Ureter (tissue), 1 donor: ENCODE data around the gene MEIKIN. TPM values are rescaled to one million over a fixed set of nuclear protein-coding genes. Genes with fewer than 3 reads are reported as not detected.
"Not testable (repeated sequence)": the region's sequence is repeated elsewhere in the genome, so short reads cannot be mapped to it uniquely, and the experiment has no call there.

Source experiments
- DNase-seq: peaks from one replicate; pipeline ENCODE4 v3.0.0-alpha.2; 2020; ENCODE audit warnings: low spot score
- total RNA-seq: library from RNA; stranded (reverse); gene quantifications from one replicate; pipeline ENCODE4 v1.2.4, GENCODE V29; 2023
- donor health status: DM: yes; HTN: yes; CAD: no.

Gene MEIKIN
- total RNA-seq, 1 donor from 2014 or later, result not detected

DNA sequence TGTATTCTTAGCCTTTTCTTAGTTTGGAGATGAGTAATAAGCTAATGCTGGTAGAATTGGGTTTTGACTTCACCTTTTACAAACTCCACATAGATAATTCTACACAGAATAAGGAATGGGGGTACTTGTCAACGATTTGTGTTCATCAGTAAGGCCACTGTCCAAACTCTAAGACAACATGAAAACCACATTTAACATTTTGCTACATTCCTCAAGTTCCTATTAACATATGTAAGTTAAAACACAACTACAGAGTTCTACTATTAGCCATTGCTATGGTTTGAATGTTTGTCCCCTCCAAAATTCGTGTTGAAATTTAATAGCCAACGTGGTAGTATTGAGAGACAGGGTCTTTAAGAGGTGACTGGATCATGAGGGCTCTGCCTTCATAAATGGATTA is 31.9 kb downstream of the MEIKIN start:
- no peak for DNase-seq

DNA sequence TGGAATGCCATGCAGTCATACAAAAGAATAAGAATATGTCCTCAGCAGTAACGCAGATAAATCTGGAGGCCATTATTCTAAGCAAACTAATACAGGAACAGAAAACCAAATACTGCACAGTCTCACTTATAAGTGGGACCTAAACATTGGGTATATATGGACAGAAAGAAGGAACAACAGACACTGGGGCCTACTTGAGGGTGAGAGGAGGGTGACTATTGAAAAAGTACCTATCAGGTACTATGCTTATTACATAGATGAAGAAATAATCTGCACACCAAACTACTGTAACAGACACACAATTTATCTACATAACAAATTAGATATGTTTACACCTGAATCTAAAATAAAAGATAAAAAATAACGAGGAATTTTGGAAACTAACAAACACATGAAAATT is 38.8 kb downstream of the MEIKIN start:
- DNase-seq, result no peak

DNA sequence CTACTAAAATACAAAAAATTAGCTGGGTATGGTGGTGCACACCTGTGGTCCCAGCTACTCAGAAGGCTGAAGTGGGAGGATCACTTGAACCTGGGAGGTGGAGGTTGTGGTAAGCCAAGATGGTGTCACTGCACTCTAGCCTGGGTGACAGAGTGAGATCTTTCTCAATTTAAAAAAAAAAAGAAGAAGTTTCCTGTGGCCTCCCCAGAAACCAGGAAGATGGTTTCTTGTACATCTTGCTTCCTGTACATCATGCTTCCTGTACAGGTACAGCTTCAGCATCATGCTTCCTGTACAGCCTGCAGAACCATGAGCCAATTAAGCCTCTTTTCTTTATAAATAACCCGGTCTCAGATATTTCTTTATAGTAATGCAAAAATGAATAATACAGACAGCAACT is 43.2 kb downstream of the MEIKIN start:
- DNase-seq, result not testable (repeated sequence)

DNA sequence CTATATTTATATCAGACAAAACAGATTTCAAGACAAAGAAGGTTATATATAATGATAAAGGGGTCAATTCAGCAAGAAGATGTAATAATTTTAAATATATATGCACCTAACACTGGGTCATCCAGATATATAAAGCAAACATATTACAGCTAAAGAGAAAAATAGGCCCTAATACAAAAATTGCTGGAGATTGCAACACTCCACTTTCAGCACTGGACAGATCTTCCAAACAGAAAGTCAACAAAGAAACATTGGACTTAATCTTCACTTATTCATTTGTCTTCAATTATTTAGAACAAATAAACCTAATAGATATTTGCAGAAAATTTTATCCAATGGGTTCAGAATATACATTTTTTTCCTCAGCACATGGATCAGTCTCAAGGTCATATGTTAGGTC is 45.8 kb downstream of the MEIKIN start:
- no peak for DNase-seq

DNA sequence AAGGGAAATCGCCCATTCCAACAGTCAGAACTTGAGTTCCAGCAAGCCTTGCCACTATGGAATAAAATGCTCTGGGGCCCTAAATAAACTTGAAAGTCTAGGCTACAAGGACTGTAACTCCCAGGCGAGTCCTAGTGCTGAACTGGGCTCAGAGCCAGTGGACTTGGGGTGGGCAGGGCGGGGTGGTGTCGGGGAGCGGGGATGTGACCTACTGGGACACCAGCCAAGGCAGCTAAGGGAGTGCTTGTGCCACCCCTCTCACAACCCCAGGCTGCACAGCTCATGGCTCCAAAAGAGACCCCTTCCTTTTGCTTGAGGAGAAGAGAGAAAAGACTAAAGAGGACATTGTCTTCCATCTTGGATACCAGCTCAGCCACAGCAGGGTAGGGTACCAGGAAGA is 61.5 kb downstream of the MEIKIN start:
- DNase-seq, result no peak

DNA sequence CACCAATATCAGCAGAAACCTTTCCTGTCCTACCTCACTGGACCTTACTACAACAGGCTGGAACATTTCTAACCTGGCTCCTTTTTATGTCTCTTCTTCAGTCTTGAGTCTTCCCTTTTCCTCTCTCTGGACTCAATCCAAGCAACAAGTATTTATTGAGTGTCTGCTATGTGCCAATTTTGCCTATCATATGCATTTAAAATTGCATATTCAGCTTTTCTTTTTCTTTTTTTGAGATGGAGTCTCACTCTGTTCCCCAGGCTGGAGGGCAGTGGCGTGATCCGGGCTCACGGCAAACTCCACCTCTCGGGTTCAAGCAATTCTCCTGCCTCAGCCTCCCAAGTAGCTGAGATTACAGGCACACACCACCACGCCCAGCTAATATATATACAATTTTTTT is 65.8 kb downstream of the MEIKIN start:
- DNase-seq, result no peak

DNA sequence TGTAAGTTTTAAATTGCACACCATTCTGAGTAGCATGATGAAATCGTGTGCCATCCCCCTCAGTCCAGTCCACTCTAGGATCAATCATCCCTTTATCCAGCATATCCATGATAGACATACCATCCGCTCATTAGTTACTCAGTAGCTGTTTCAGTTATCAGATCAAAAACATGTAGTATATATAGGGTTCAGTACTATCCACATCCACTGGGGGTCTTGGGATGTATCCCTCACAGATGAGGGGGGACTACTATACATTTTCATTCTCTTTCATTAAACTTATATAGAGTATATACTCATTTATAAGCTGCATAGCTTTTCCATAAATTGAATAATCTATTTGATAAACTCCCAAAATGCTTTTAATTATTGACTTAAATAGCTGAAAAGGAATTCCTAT is 67.6 kb downstream of the MEIKIN start:
- no peak for DNase-seq

DNA sequence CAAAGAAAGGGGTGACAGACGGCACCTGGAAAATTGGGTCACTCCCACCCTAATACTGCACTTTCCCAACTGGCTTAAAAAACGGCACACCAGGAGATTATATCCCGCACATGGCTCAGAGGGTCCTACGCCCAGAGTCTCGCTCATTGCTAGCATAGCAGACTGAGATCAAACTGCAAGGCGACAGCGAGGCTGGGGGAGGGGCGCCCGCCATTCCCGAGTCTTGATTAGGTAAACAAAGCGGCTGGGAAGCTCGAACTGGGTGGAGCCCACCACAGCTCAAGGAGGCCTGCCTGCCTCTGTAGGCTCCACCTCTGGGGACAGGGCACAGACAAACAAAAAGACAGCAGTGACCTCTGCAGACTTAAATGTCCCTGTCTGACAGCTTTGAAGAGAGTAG is 74.2 kb downstream of the MEIKIN start:
- DNase-seq, result not testable (repeated sequence)

DNA sequence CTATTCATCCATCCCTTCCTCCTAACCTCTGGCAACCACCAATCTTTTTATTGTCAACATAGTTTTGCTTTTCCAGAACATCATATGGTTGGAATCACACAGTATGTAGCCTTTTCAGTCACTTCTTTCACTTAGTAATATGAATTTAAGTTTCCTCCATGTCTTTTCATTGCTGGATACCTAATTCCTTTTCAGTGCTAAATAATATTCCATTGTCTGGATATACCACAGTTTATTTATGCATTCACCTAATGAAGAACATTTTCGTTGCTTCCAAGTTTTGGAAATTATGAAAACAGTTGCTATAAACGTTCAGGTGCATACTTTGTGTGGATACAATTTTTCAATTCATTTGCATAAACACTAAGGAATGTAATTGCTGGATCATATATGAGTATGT is 77.9 kb downstream of the MEIKIN start:
- no peak for DNase-seq

DNA sequence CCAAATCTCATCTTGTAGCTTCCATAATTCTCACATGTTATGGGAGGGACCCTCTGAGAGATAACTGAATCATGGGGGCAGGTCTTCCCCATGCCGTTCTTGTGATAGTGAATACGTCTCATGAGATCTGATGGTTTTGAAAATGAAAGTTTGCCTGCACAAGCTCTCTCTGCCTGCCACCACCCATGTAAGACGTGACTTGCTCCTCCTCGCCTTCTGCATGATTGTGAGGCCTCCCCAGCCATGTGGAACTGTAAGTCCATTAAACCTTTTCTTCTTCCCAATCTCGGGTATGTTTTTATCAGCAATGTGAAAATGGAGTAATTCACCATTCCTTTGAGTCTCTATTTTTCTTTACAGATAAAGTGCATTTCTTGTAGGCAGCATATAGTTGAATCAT is 81.8 kb downstream of the MEIKIN start:
- no peak for DNase-seq

DNA sequence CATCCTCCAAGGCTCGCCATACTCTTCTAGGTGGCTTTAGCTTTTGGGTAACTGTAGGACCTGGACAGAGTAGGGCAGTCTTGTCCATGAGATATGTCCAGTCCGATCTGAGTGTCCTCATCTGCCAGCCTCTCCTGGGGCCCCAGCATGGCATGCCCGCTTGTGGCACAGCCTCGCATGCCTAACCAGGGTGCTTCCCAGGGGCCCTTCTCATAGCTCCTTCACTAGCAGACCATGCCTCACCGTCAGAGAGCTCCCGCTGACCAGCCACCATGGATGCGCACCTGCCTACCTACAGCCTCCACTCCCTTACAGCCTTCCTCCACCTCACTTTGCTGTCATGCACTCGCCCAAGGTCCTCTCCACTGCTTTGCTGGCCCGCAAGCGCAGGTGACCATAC is 88.1 kb downstream of the MEIKIN start:
- no peak for DNase-seq

DNA sequence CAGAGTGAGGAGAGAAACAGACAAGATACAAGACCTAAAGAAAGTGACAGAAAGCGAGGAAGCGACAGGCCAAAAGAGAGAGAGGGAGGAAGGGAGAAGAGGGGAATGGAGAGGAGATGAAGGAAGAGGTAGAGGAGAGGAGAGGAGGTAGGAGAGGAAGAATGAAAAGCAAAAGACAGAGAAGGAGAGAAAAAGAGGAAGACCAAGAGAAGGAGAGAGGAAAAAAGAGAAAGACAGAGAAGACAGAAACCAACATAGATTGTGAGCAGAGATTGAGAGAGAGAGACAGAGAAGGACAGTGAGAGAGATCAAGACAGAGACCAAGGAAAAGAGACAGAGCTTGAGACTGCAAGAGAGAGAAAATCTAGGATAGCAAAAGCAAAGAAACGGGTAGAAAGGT is 90.0 kb downstream of the MEIKIN start:
- no peak for DNase-seq

DNA sequence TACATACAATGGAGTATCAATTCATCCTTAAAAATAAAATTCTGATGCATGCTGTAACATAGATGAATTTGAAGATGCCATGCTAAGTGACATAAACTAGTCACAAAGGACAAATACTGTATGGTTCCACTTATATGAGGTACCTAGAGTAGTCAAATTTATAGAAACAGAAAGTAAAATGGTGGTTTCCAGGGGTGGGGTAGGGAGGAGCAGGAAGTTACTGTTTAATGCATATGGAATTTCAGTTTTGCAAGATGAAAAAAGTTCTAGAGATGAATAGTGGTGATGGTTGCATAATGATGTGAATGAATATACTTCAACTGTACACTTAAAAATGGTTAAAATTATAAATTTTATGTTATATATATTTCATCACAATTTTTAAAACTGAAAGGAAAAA is 91.3 kb downstream of the MEIKIN start:
- DNase-seq, result no peak

DNA sequence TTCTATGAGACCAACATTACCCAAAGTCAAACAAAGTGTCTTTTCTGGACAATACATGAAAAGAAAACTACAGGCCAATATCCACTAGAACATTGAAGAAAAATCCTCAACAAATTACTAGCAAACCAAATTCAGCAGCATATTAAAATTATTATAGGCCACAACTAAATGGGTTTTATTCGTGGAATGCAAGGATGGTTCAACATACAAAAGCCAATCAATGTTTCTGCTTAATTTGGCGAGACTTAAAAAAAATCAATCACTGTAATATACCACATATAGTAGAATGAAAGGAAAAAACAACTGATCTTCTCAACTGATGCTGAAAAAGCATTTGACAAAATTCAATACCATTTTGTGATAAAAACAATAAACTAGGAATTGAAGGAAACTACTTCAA is 96.8 kb downstream of the MEIKIN start:
- no peak for DNase-seq

DNA sequence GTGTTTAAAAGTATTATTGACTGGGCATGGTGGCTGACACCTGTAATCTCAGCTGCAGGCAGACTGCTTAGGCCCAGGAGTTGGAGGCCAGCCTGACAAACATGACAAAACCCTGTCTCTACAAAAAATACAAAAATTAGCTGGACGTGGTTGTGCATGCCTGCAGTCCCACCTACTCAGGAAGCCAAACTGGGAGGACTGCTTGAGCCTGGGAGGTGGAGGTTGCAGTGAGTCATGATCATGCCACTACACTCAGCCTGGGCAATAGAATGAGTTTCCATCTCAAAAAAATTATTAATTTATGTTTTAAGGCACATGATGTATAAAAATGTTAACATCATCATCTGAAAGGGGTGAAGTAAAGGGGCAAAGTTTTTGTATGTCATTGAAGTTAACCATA is 98.9 kb downstream of the MEIKIN start:
- no peak for DNase-seq

DNA sequence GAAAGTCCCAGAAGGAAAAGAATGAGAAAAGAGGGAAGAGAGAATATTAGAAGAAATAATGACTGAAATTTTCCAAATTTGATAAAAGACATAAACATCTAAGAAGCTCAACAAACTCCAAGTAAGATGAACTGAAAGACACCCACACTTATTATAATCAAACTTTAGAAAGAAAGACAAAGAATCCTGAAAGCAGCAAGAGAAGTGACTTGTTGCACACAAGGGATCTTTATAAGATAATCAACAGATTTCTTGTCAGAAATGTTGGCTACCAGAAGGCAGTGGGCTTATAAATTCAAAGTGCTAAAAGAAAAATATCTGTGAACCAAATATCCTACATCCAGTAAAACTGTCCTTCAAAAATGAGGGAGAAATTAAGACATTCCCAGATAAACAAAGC is 99.6 kb downstream of the MEIKIN start:
- no peak for DNase-seq

DNA sequence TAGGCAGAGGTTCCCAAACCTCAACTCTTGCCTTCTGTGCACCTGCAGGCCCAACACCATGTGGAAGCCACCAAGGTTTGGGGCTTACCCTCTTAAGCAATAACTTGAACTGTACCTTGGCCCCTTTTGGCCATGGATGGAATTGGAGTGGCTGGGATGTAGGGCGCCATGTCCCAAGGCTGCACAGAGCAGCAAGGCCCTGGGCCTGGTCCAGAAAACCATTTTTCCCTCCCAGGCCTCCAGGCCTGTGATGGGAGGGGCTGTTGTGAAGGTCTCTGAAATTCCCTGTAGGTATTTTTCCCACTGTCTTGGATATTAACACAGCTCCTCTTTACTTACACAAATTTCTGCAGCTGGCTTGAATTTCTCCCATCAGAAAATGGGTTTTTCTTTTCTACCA is 102.5 kb downstream of the MEIKIN start:
- DNase-seq, result not testable (repeated sequence)

DNA sequence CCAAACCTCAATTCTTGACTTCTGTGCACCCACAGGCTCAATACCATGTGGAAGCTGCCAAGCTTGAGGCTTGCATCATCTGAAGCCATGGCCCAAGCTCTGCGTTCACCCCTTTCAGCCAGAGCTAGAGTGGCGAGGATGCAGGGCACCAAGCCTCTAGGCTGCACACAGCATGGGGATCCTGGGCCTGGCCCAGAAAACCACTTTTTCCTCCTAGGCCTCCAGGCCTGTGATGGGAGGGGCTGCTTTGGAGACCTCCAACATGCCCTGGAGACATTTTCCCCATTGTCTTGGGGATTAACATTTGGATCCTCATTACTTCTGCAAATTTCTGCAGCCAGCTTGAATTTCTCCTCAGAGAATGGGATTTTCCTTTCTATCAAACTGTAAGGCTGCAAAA is 112.8 kb downstream of the MEIKIN start:
- DNase-seq, result not testable (repeated sequence)

DNA sequence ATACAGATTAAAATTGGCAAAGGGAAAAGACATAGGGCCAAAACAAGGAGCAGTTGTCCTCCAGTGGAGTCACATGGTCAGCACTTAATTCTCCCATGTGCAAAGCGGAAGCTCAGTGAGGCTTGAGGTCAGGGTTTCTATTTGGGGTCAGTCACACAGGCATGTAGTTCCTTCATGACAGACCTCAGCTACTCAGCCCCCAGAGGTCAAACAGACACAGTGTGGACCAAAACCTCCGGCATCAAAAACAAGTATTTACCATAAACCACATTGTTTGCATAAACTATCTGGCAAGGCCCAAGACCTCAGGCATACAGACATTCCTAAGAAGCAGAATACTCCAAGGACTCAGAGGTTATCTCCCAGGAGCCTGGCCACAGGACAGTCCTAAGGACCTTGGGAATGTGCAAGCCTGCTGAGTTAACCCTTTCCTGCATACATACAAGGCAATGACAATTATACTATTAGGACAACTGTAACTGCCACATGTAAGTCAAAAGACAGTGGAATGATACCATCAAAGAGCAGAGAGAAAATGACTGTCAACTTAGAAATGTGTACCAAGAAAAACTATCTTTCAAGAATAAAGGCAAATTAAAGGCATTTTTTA is 120.0 kb downstream of the MEIKIN start:
- DNase-seq, result no peak

DNA sequence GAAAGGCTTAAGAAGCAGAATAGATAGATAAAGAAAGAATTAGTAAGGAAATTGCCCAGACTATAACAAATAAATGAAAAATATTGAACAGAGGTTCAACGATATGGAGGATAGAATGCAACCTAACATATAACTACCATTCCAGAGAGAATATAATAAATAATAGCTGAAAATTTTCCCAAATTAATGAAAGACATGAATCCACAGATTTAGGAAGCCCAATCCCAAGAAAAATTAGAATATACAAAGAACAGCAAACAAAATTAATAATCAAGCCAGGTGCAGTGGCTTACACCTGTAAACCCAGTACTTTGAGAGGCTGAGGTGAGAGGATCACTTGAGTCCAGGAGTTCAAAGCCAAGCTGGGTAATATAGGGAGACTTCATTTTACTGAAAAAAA is 120.8 kb downstream of the MEIKIN start:
- no peak for DNase-seq

DNA sequence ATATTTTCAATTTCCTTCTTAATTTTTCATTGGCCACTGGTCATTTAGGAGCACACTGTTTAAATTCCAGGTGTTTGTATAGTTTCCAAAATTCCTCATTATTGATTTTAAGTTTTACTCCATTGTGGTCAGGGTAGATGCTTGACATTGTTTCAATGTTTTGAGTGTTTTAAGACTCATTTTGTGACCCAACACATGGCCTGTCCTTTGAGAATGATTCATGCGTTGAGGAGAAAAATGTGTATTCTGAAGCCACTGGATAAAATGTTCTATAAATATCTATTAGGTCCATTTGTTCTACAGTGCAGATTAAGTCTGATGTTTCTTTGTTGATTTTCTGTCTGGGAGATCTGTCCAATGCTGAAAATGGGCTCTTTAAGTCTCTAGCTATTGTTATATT is 124.2 kb downstream of the MEIKIN start:
- no peak for DNase-seq

DNA sequence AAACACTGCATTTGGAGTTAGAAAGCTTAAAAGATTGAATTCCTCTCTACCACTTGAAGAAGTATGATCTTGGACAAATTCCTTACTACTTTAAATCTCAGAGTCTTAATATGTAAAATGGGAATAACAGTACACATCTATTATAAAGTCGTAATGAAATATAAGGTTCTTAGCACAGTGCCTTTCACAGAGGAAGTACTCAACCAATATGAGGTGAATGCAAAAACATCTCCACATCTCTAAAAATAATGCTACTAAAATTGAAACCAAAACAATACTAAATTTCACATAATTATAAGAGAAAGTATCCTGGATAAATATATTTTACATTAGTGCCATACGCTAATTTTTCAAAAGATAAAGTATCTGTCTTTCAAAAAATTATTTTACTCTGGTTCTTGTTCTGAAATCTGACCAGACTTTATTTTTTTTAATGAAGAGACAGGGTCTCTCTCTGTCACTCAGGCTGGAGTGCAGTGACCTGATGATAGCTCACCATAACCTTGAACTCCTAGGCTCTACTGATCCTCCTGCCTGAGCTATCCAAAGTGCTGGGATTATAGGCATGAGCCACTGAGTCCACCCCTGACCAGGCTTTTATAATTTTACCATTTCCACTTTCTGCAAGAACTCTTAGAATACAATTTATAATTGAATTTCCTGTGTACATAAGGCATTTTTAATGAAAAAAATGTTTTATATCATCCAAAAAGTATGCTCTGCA is 127.3 kb downstream of the MEIKIN start:
- no peak for DNase-seq

DNA sequence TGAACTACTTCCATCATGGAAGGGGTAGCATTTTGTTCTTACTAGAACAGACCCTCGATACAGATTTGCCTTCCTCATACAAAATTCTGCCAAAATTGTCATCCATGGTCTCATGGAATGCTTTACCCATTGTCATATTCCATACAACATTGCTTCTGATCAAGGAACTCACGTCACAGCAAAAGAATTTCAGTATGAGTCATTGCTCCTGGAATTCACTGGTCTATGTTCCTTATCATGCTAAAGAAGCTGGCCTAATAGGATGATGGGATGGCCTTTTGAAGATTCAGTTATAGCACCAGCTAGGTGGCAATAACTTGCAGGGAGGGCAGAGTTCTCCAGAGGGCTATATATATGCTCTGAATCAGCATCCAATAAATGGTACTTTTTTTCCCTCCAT is 130.5 kb downstream of the MEIKIN start:
- no peak for DNase-seq
